IMR-90 (cell line): ENCODE measurements around the gene WDR1. TPM values are rescaled to one million over a fixed set of nuclear protein-coding genes. Genes with fewer than 3 reads are reported as not detected.

Source experiments
- ATAC-seq: fragments of 200-7000 bp; cut with Tn5 transposase; 2 replicates; pipeline ENCODE4 v1.9.1; 2020; ENCODE audit warnings: low read depth, mild to moderate bottlenecking, moderate library complexity
- BruUV-seq: library from RNA; stranded (reverse); fragments of 400-500 nt; replicated peaks from 2 replicates; lab custom pipeline; 2021; lab: Mats Ljungman, UMichigan
- CTCF ChIA-PET: fragments of 300-600 bp; formaldehyde crosslinking; extraction: SDS; loops from one replicate; lab custom pipeline; 2021; ENCODE audit warnings: antibody characterized with exemption; lab: Yijun Ruan, JAX
- POLR2A ChIA-PET: fragments of 300-600 bp; sonication (Branson Sonifier 250); formaldehyde crosslinking; loops from one replicate; lab custom pipeline; 2022; ENCODE audit warnings: antibody characterized with exemption; ENCODE audit not compliant: unreplicated experiment; lab: Charles Lee
- DNase-seq: peaks from one replicate; pipeline ENCODE4 v3.0.0; 2013
- H2AFZ ChIP-seq: replicated peaks from 2 replicates; pipeline ENCODE3; 2013; ENCODE audit warnings: low read length, mild to moderate bottlenecking; ENCODE audit not compliant: poor library complexity
- H2AK5ac ChIP-seq: 2 replicates; pipeline ENCODE4 v1.6.1; 2013; ENCODE audit warnings: low read depth, low read length, inconsistent platforms
- H2AK9ac ChIP-seq: replicated peaks from 2 replicates; pipeline ENCODE3; 2013; ENCODE audit warnings: mild to moderate bottlenecking, low read depth, low read length, moderate library complexity; ENCODE audit not compliant: poor library complexity
- H2BK120ac ChIP-seq: 2 replicates; pipeline ENCODE4 v1.6.1; 2013; ENCODE audit warnings: low read depth, low read length, inconsistent platforms
- H2BK15ac ChIP-seq: 3 replicates; pipeline ENCODE4 v1.6.1; 2013; ENCODE audit warnings: low read depth, low read length, inconsistent platforms
- H2BK20ac ChIP-seq: 2 replicates; pipeline ENCODE4 v1.6.1; 2013; ENCODE audit warnings: low read depth, mild to moderate bottlenecking, inconsistent platforms, low read length, moderate library complexity
- H2BK5ac ChIP-seq: 2 replicates; pipeline ENCODE4 v1.6.1; 2013; ENCODE audit warnings: mild to moderate bottlenecking, low read depth, low read length, inconsistent platforms; ENCODE audit not compliant: poor library complexity, severe bottlenecking
- H3K14ac ChIP-seq: replicated peaks from 2 replicates; pipeline ENCODE4 v1.6.1; 2013; ENCODE audit warnings: low read depth, low read length, inconsistent platforms
- H3K18ac ChIP-seq: 2 replicates; pipeline ENCODE4 v1.6.1; 2013; ENCODE audit warnings: low read depth, low read length, control low read depth
- H3K23ac ChIP-seq: 2 replicates; pipeline ENCODE4 v1.6.1; 2013; ENCODE audit warnings: low read depth, low read length, inconsistent platforms
- H3K27ac ChIP-seq: 2 replicates; pipeline ENCODE4 v1.5.1; 2013; ENCODE audit warnings: mild to moderate bottlenecking, control low read depth, low read length; ENCODE audit not compliant: insufficient read depth
- H3K27me3 ChIP-seq: 2 replicates; pipeline ENCODE4 v1.6.1; 2013; ENCODE audit warnings: low read length; ENCODE audit not compliant: control insufficient read depth, insufficient read depth
- H3K36me3 ChIP-seq: 2 replicates; pipeline ENCODE4 v1.6.1; 2013; ENCODE audit warnings: low read length, mixed read lengths; ENCODE audit not compliant: control insufficient read depth, insufficient read depth
- H3K4ac ChIP-seq: 2 replicates; pipeline ENCODE4 v1.6.1; 2013; ENCODE audit warnings: low read depth, low read length, inconsistent platforms
- H3K4me1 ChIP-seq: 2 replicates; pipeline ENCODE4 v1.6.1; 2013; ENCODE audit warnings: low read length, mixed read lengths; ENCODE audit not compliant: control insufficient read depth, insufficient read depth
- H3K4me2 ChIP-seq: 2 replicates; pipeline ENCODE4 v1.6.1; 2013; ENCODE audit warnings: low read depth, mild to moderate bottlenecking, control low read depth, low read length, moderate library complexity
- H3K4me3 ChIP-seq: 2 replicates; pipeline ENCODE4 v1.5.1; 2013; ENCODE audit warnings: low read depth, mild to moderate bottlenecking, control low read depth, low read length, moderate library complexity; ENCODE audit not compliant: insufficient read depth
- H3K56ac ChIP-seq: 2 replicates; pipeline ENCODE4 v1.6.1; 2013; ENCODE audit warnings: low read length, inconsistent platforms; ENCODE audit not compliant: insufficient read depth; ENCODE audit errors: extremely low read depth
- H3K79me1 ChIP-seq, 2 experiments: 2 replicates each; pipeline ENCODE4 v1.6.1; 2013; ENCODE audit warnings: low read length in 2 of 2, inconsistent platforms in 1 of 2, low read depth in 1 of 2
- H3K9ac ChIP-seq: 2 replicates; pipeline ENCODE4 v1.6.1; 2013; ENCODE audit warnings: low read depth, low read length, control low read depth
- H3K9me1 ChIP-seq: 2 replicates; pipeline ENCODE4 v1.6.1; 2013; ENCODE audit warnings: low read length, inconsistent platforms; ENCODE audit not compliant: insufficient read depth
- H3K9me3 ChIP-seq: 2 replicates; pipeline ENCODE4 v1.6.1; 2013; ENCODE audit warnings: low read length; ENCODE audit not compliant: control insufficient read depth, insufficient read depth
- H4K20me1 ChIP-seq: 2 replicates; pipeline ENCODE4 v1.6.1; 2013; ENCODE audit warnings: low read length, inconsistent platforms; ENCODE audit not compliant: insufficient read depth
- H4K5ac ChIP-seq: 2 replicates; pipeline ENCODE4 v1.6.1; 2013; ENCODE audit warnings: mild to moderate bottlenecking, low read depth, low read length, control low read depth
- H4K8ac ChIP-seq, 2 experiments: 2 replicates each; pipeline ENCODE4 v1.6.1; 2013; ENCODE audit warnings: low read depth in 2 of 2, low read length in 2 of 2, control low read depth in 1 of 2, inconsistent platforms in 1 of 2
- H4K91ac ChIP-seq: 2 replicates; pipeline ENCODE4 v1.6.1; 2013; ENCODE audit warnings: low read depth, low read length, inconsistent platforms; ENCODE audit not compliant: insufficient read depth
- CEBPB ChIP-seq: IDR thresholded peaks from 2 replicates; pipeline ENCODE4 v1.6.1; 2012; ENCODE audit warnings: low read depth, low read length, improper control_type of control experiment
- POLR2A ChIP-seq: IDR thresholded peaks from 2 replicates; pipeline ENCODE4 v1.6.1; 2012; ENCODE audit warnings: mild to moderate bottlenecking, low read depth, low read length
- RAD21 ChIP-seq: IDR thresholded peaks from 2 replicates; pipeline ENCODE4 v1.6.1; 2012; ENCODE audit warnings: low read length, improper control_type of control experiment
- WGBS, 2 experiments: methylation state at CpG; one replicate each; pipeline versions ENCODE4 v1.1.5 to v1.1.7; 2013; ENCODE audit warnings: missing lambda C conversion rate in 2 of 2; ENCODE audit not compliant: insufficient read length in 1 of 2; ENCODE audit errors: extremely low coverage in 2 of 2; 5-methylcytosine and 5-hydroxymethylcytosine counted together
- dilution Hi-C: fragments of 300-500 bp; cut with HindIII; formaldehyde crosslinking; loops from one replicate; pipeline ENCODE4 v1.14.3; 2018; ENCODE audit warnings: low sequenced_read_pairs; ENCODE audit not compliant: unreplicated experiment
- in situ Hi-C: fragments of 300-500 bp; cut with MboI; formaldehyde crosslinking; loops from 3 replicates; pipeline ENCODE4 v1.14.3; 2019; ENCODE audit warnings: low sequenced_read_pairs, inconsistent platforms, mixed read lengths
- intact Hi-C: fragments of 100-400 bp; cut with micrococcal nuclease; formaldehyde crosslinking; loops from 2 replicates; pipeline ENCODE4 v1.10.0; 2022
- polyA plus RNA-seq, 3 experiments: library from polyadenylated mRNA; depleted of rRNA; stranded (reverse); fragments of >200 nt; gene quantifications; 2 replicates each; pipeline ENCODE4 v1.2.3, GENCODE V29; 2012; ENCODE audit warnings: low replicate concordance in 1 of 3
- total RNA-seq: library from RNA; depleted of rRNA; stranded (reverse); fragments of >200 nt; gene quantifications from 2 replicates; pipeline ENCODE4 v1.2.3, GENCODE V29; 2012

The WDR1 gene
- total and polyA plus RNA-seq, 2 of the 4 experiments (the other 2 are of a cell fraction), result 725 to 992 TPM

GRCh38 chr4:10079912-10080588, 36.5 kb downstream of the WDR1 start:
- H4K8ac ChIP-seq, result no peak overlapping the region
- H3K4me3 ChIP-seq, result no peak overlapping the region
- H3K23ac ChIP-seq, result no peak overlapping the region
- no peaks in the 10 kb centered on the region for H3K4me1 ChIP-seq
- intact Hi-C loops (no loop called here), dilution Hi-C loops (no loop called here), in situ Hi-C loops (loop anchor here (25.0 kb wide), 2 partner anchors 107 to 1643 kb away; partner anchors contain the start of genes ACOX3 and TRMT44)
- H2AK9ac ChIP-seq, result no peak overlapping the region
- no peak overlapping the region for H3K14ac ChIP-seq
- ATAC-seq (no peak), DNase-seq (no peak)
- H3K27me3 ChIP-seq, result no peaks in the 10 kb centered on the region
- H3K9me3 ChIP-seq, result no peaks in the 10 kb centered on the region
- H3K56ac ChIP-seq, result no peak overlapping the region
- WGBS, 2 experiments, result no CpG with 5 or more reads among the region's 8 CpGs
- no peak overlapping the region for H2AK5ac ChIP-seq
- CTCF ChIA-PET, result no interaction called here
- H4K20me1 ChIP-seq, result peaks cover 88% of the 10 kb centered on the region
- peaks cover 96% of the 10 kb centered on the region for H3K36me3 ChIP-seq
- no peak overlapping the region for H3K9ac ChIP-seq
- peaks cover 32 to 71% of the 10 kb centered on the region in 2 experiments for H3K79me1 ChIP-seq
- H4K91ac ChIP-seq, result no peak overlapping the region
- no peaks in the 10 kb centered on the region for H3K9me1 ChIP-seq
- H3K27ac ChIP-seq, result no peak overlapping the region
- no peak overlapping the region for H2BK15ac ChIP-seq
- no peak overlapping the region for H3K4ac ChIP-seq
- POLR2A ChIA-PET, result no interaction called here
- no peak overlapping the region for H3K4me2 ChIP-seq
- no peak overlapping the region for H4K5ac ChIP-seq
- TF ChIP-seq CEBPB (no peak), RAD21 (no peak), POLR2A (no peak)
- no peak overlapping the region for H2AFZ ChIP-seq
- no TSS peak for BruUV-seq
- no peak overlapping the region for H3K18ac ChIP-seq
- H2BK5ac ChIP-seq, result no peak overlapping the region
- no peak overlapping the region for H2BK20ac ChIP-seq
- no peak overlapping the region for H2BK120ac ChIP-seq
